ENCODE data around the gene RAB28.

Gene RAB28

DNA sequence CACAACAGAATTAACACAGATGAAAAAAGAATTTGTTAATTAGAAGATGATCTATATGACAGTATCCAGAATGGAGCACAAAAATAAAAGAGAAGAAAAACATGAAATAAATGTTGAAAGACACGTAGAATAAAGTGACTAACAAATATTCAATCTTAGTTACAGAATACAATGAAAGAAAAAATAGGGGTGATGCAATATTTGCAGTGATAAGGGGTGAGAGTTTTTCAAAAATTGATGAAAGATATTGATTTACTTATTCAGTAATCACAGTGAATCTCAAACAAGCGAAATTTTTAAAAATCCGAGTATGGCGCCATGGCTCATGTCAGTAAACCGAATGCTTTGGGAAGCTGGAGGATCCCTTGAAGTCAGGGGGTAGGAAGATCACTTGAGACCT lies 20.2 kb upstream of the RAB28 start:
- DNase-seq, result no peak

DNA sequence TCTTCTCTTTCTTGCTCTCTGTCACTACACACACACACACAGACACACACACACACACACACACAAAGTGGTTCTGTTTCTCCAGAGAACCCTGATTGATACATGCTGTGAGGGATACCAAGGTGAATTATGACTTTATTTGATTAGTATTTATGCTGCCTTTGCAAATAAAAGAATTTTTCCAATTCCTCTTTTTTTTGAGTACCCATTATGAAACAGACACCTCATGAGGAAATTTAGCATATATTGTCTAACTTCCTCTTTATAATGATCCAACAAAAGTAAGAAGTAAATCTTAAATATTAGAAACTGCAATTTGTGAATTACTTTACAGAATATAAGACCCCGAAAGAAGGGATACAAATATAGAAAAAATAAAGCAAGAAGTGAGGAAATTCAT lies 14.3 kb upstream of the RAB28 start:
- no peak for DNase-seq

DNA sequence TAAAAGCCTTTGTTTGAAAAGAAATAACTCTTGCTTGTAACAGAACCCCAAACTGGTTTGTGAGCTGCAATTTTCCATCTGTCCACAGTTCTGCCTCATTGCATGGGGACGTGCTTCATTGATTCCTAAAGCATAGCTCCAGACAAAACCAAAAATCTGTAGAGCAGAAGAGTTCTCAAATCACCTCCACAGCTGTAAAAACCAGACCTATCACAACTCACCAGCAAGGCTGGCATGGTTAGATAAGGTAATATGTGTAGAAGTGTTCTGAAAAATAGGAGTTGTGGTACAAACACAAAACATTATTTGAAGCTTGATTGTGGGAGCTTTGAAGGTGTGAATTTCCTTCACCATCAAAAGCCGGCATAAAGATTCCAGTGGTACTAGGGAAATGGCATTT lies 12.5 kb upstream of the RAB28 start:
- no peak for DNase-seq

DNA sequence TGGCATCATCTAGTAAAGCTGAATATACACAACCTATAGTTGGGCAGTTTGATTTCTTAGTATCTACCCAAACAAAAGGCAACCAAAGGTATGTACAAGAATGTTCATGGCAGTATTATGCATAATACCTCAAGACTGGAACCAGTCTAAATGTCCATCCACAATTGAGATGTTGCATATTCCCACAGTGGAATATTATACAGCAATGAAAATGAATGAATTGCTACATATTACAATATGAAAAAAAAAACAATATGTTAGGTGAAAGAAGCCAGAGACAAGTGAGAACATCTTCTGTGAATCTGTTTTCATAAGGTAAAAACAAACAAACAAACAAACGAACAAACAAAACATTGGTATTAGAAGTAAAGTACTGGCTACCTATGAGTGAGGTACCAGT lies 11.6 kb upstream of the RAB28 start:
- no peak for DNase-seq

DNA sequence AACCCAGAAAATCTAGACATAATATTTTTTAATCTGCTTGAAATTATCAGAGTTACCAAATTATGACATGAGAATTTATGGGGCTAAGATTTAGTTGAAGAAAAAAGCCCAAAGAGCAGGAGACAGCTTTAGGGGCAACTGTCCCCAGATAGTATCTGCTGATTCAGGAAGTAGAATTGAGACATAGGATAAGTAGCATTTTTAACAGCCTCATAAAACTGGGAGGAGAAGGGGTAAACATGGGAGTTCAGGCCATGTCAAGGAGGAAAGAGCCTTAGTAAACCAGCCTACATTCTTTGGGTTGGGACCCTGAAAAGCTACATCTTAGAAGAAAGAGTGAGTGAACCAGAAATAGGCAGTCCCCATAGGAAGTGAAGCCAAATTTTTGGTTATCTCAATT lies 9.7 kb upstream of the RAB28 start:
- no peak for DNase-seq

DNA sequence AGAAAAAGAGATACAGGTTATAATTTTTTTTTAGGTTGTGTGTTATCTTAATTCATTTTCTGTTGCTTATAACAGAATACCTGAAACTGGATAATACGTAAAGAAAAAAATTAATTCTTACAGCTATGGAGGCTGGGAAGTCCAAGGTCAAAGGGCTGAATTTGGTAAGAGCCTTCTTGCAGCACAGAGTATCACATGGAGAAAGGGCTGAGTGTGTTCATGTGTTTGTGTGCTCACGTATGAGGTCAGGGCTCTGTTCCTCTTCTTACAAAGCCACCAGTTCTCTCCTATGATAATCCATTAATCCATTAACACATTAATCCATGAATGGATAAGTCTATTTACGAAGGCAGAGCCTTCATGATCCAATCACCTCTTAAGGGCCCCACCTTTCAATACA lies 8.6 kb upstream of the RAB28 start:
- DNase-seq, result no peak

DNA sequence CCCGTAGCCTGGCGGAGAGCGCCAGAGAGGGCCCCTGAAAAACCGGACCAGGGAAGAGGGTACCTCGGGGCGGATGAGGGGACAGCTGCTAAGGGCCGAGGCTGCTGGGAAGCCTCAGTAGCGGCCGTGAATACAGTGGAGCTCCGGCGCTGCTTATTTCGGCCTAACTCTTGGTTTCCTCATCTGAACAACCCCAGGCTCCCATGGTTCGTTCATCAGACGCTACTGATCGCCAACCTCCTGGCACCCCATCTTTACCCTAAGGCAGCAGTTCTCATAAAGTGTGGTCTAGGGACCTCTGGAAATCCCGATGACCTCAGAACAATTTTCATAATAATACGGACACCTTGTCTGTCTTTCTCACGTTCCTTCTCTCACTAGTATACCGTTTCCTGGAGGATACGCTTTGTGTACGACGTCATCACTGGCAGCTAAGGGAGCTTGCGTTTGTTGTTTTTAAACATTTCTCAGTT lies 645 bp upstream of the RAB28 start:
- no peak for DNase-seq

DNA sequence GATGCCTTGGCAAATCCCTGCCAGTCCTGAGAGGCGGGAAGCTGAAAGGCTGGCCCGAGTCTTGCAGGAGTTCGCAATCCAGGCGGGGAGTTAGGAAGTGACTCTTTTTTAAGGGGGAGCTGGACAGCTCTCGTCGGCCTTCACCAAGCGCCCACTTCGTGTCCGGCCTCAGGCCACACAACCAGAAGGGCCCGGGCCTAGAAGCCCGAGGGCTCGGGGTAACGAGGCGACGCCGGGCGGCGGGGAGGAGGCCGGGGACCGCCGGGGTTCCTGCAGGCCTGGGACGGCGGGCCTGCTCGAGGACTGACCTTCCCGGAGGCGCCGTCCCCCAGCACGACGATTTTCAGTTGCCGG lies 395 bp downstream of the RAB28 start:
- peak; percentile 8 for DNase-seq

DNA sequence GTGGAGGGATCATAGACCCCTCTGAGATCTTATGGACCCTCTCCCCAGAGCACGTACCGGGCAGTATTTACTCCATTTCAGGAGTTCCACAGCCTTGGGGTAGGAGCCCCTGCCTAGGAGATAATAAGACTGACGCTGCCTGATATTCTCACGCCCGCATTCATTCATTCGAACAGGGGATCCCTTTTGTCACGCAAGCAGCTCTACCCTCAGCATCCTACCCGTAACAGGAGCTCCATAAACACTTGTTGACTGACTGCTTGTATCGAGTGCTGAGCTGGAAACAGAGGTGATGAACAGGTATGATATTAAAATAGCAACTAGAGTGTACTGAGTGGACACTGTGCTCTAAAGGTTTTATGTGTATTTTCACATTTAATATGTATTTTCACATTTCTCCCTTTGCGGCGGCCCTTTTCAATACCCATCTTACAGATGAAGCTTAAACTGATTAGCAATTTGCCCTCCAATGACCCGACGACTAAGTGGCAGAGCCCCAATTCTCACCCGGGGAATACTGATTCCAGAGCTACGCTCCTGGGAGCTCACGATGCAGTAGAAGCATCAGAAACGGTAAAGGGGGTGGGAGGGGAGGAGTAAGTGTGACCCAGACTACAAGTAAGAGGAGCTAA lies 888 bp downstream of the RAB28 start:
- no peak for DNase-seq

- no peak for DNase-seq
These were observed 2.6 kb downstream of the RAB28 start for GRCh38 chr4:13481569-13481968.

GRCh38 chr4:13478707-13479106 lies 5.4 kb downstream of the RAB28 start:
- no peak for DNase-seq

DNA sequence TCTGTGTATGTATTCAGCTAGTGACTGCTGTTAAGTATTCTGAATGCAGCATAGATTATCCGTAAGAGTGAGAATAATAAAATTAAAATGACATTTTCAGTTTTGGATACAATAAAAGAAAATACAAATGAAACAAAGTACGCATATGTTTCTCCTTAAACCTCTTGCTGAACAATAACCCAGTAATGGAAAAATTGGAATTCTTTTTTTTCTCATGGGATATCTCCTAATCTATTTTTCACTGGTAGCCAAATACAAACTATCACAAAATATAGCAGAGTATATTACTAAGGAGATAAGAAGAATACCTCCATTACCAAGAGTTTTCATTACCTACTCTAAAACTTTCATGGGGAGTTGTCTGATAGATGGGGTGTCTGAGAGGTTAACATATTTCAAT lies 6.0 kb downstream of the RAB28 start:
- DNase-seq, result no peak

DNA sequence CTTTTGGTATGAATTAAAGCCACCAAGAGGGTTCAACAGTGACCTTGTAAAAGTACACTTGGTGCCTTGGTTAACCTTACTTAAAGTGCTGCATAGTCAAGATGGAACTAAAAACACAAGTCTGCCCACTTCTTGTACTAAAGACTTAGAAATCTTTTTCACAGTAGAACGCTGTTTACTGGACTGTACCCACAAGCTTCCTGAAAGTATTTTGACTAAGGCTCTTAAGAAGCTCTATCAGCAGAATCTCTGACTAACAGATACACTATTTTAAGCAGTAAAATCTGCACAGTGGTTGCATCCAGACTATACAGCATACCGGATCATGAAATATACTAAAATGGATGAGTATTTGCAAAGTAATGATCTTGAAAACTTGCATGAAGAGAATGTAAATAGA lies 7.2 kb downstream of the RAB28 start:
- no peak for DNase-seq

GRCh38 chr4:13476152-13476551 lies 8.0 kb downstream of the RAB28 start:
- no peak for DNase-seq

GRCh38 chr4:13471400-13471799 lies 12.7 kb downstream of the RAB28 start:
- DNase-seq, result no peak

DNA sequence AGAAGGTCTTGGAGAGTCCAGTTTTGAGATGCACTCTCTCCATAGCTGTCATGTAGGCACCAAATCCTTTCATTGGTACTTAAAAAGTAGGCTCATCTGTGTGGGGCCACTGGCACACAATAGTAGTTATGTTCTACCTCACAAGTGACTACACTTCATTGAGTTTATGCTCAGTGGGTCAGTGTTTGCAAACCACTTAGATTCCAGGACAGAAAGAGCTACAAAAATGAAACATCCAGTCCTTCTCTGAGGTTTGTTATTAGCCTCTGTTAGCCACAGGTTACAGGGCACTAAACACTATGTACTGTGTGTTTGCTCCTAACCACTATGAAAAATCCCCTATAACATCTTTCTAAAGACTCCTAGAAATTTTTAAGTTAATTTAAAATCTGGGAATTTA lies 13.8 kb downstream of the RAB28 start:
- no peak for DNase-seq

DNA sequence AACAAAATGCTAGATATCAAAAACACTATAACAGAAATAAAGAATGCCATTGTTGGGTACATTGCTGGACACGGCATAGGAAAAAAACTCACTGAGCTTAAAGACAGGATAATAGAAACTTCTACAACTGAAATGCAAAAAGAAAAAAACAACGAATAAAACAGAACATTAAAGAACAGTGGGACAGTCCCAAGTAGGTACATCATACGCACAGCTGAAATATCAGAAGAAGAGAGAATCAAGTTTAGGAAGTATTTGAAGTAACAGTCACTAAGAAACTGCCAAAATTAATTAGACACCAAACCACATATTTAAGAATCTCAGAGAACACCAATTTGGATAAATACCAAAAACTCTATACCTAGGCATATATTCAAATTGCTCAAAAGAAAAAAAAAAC lies 19.2 kb downstream of the RAB28 start:
- no peak for DNase-seq

GRCh38 chr4:13464543-13464942 lies 19.6 kb downstream of the RAB28 start:
- DNase-seq, result no peak

DNA sequence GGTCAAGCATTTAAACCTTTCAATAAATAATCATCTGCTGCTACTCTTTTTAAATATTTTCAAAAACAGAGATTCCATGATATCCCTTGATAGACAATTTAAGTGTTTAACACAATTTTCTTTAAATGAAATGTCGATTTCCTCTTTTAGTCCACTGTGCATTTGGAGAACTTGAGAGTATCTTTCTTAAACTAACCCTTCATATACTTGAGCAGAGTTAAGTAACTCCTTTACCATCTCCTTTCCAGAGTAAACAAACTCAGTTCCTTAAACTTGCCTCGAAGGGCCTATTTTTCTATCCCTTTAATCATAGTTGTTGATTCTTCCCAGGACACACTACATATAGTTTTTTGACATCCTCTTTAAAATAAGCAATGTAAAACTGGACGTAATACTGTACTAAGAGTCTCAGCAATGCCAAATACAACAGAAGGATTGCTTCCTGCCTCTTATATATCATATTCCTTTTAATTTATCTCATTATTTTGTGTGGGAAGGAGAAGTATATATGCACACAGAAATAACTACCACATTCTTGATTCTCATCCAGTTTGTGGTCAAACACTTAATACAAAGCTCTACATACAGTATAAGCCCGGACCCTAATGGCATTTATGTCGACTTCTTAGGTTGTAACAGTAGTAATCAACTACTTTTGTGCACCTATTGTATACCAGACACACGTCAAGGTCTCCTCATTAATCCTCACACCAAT lies 22.8 kb downstream of the RAB28 start:
- DNase-seq, result no peak

DNA sequence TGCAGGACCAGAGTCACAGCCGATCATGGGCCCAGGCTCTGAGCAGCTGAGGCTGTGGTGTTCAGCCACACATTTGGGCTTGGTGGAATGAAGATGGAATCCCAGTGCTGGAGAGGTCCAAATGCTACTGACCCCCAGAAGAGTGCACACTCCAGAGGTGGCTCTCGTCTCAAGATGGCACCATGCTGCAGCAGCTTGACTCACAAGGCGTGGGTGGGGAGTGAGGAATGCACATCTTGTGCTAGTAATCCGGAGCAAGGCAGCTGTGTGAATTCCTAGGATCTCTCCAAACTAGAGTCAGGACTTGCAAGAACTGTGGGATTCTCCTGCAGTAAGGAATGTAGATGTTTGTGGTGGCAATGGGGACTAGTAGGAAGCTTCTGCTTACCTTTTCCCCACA lies 28.7 kb downstream of the RAB28 start:
- DNase-seq, result no peak

DNA sequence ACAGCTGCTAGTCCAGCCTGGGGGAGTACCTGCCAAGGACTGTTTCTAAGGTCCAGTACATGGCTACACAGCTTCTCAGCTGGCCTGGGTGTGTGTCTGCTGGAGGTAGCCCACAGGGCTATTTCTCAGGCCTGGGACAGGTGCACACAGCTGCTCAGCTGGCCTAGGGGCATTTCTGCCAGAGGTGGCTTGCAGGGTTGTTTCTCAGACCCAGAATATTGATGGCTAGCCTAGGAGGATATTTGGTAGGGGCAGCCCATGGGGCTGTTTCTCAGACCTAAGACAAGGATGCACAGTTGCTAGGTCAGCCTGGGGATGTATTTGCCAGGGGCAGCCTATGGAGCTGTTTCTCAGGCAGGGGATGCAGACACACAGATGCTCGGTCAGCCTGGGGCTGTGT lies 29.4 kb downstream of the RAB28 start:
- DNase-seq, result no peak

- no peak for DNase-seq
These were observed 31.1 kb downstream of the RAB28 start for GRCh38 chr4:13452927-13453579.

GRCh38 chr4:13449590-13449989 lies 34.5 kb downstream of the RAB28 start:
- no peak for DNase-seq
